ENCODE data around the gene MRPL43.
A peak's percentile ranks its signal among the peaks of the same experiment; 100 is the strongest.

The MRPL43 gene

GRCh38 chr10:101018600-101019439, 31.5 kb upstream of the MRPL43 start:
- DNase-seq, result peak; percentile 79 to 90

- no peak for DNase-seq
Observed at GRCh38 chr10:101018118-101018599, 30.9 kb upstream of the MRPL43 start.

GRCh38 chr10:101016814-101017213, 29.5 kb upstream of the MRPL43 start:
- DNase-seq, result no peak

GRCh38 chr10:101015582-101015973, 28.3 kb upstream of the MRPL43 start:
- DNase-seq, result no peak

- DNase-seq, result peak in 1 of 2 donors; percentile 37
Observed at GRCh38 chr10:101014966-101015581, 27.8 kb upstream of the MRPL43 start.

GRCh38 chr10:101014230-101014884, 27.1 kb upstream of the MRPL43 start:
- DNase-seq, result peak; percentile 83 to 88

- DNase-seq, result no peak
Observed at GRCh38 chr10:101013365-101013825, 26.1 kb upstream of the MRPL43 start.

GRCh38 chr10:101012525-101013364, 25.4 kb upstream of the MRPL43 start:
- DNase-seq, result peak; percentile 84

- DNase-seq, result no peak
Observed at GRCh38 chr10:101011517-101012423, 24.5 kb upstream of the MRPL43 start.

GRCh38 chr10:101010329-101010728, 23.0 kb upstream of the MRPL43 start:
- DNase-seq, result no peak

GRCh38 chr10:101008823-101009423, 21.6 kb upstream of the MRPL43 start:
- DNase-seq, result no peak

GRCh38 chr10:101007915-101008822, 20.9 kb upstream of the MRPL43 start:
- DNase-seq, result no peak

GRCh38 chr10:101007099-101007711, 19.9 kb upstream of the MRPL43 start:
- no peak for DNase-seq

- DNase-seq, result no peak
Observed at GRCh38 chr10:101006593-101007098, 19.3 kb upstream of the MRPL43 start.

GRCh38 chr10:101005869-101006567, 18.7 kb upstream of the MRPL43 start:
- no peak for DNase-seq

- no peak for DNase-seq
Observed at GRCh38 chr10:101005361-101005760, 18.1 kb upstream of the MRPL43 start.

GRCh38 chr10:101003639-101004206, 16.4 kb upstream of the MRPL43 start:
- no peak for DNase-seq

- DNase-seq, result no peak
Observed at GRCh38 chr10:101002456-101002855, 15.2 kb upstream of the MRPL43 start.

Measured in stimulated activated CD4-positive, alpha-beta T cell treated with anti-CD3 and anti-CD28 coated beads, Interleukin-2, amount 100 ng/mL, for 24 hours (primary cell).